Breast epithelium (tissue), 3 donors: Measurements from ENCODE around the gene UBE2D2.

Experiments
- POLR2AphosphoS5 ChIP-seq, 3 donors: sonication (generic); formaldehyde crosslinking; IDR thresholded peaks; one replicate each; pipeline ENCODE4 v1.6.1; 2017; ENCODE audit warnings: antibody characterized with exemption in 3 of 3
- TF ChIP-seq, protein P1 (sequence below), 3 donors: fragments of 450-650 bp; IDR thresholded peaks; one replicate each; pipeline ENCODE4 v1.5.1; 2016 to 2017; ENCODE audit warnings: antibody characterized with exemption in 3 of 3, mild to moderate bottlenecking in 3 of 3, moderate library complexity in 3 of 3

DNA sequence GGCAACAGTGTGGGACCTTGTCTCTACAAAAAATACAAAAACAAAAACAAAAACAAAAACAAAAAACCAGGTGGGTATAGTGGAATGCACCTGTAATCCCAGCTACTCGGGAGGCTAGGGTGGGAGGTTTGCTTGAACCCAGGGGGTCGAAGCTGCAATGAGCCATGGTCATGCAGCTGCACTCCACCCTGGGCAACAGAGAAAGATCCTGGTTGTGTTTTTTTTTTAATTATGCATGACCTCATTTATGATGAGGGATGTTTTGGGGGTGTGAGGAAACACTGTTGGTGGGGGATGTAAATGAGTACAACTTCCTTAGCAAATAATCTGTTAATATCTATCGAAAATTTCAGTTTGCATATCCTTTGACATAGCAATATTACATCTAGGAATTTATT, 29.4 kb upstream of the UBE2D2 start:
- TF ChIP-seq, protein P1, sequence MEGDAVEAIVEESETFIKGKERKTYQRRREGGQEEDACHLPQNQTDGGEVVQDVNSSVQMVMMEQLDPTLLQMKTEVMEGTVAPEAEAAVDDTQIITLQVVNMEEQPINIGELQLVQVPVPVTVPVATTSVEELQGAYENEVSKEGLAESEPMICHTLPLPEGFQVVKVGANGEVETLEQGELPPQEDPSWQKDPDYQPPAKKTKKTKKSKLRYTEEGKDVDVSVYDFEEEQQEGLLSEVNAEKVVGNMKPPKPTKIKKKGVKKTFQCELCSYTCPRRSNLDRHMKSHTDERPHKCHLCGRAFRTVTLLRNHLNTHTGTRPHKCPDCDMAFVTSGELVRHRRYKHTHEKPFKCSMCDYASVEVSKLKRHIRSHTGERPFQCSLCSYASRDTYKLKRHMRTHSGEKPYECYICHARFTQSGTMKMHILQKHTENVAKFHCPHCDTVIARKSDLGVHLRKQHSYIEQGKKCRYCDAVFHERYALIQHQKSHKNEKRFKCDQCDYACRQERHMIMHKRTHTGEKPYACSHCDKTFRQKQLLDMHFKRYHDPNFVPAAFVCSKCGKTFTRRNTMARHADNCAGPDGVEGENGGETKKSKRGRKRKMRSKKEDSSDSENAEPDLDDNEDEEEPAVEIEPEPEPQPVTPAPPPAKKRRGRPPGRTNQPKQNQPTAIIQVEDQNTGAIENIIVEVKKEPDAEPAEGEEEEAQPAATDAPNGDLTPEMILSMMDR (IDR thresholded peaks at IDR 0.05): no peak
- no peak for TF ChIP-seq POLR2AphosphoS5 (IDR thresholded peaks at IDR 0.05)
